SK-N-SH treated with all-trans-retinoic acid at 6 μM for 48 hours (cell line): ENCODE data around the gene IMPA2.
A peak's percentile ranks its signal among the peaks of the same experiment; 100 is the strongest.

Experiments used
- ATAC-seq: fragments of 200-7000 bp; cut with Tn5 transposase; 3 replicates; pipeline ENCODE4 v1.9.1; 2020; ENCODE audit warnings: mild to moderate bottlenecking, moderate library complexity
- ARNTL ChIP-seq: fragments of 450-650 bp; formaldehyde crosslinking; IDR thresholded peaks from 2 replicates; pipeline ENCODE4 v1.5.0; 2020; ENCODE audit warnings: low read depth, mild to moderate bottlenecking, moderate library complexity, borderline replicate concordance
- BACH2 ChIP-seq: fragments of 250-450 bp; sonication (Bioruptor Pico); IDR thresholded peaks from 2 replicates; pipeline ENCODE4 v1.9.0; 2021; ENCODE audit warnings: mild to moderate bottlenecking, borderline replicate concordance
- CSDC2 ChIP-seq: fragments of 250-450 bp; sonication (Bioruptor Pico); IDR thresholded peaks from 2 replicates; pipeline ENCODE4 v1.5.0; 2020; ENCODE audit warnings: mild to moderate bottlenecking, moderate library complexity
- ESRRG ChIP-seq: fragments of 250-450 bp; sonication (Bioruptor Pico); IDR thresholded peaks from 2 replicates; pipeline ENCODE4 v1.6.1; 2021; ENCODE audit warnings: mild to moderate bottlenecking
- GLIS3 ChIP-seq: fragments of 250-450 bp; sonication (Bioruptor Pico); IDR thresholded peaks from 2 replicates; pipeline ENCODE4 v1.5.0; 2020; ENCODE audit warnings: mild to moderate bottlenecking, moderate library complexity
- ISL1 ChIP-seq: fragments of 250-450 bp; sonication (Bioruptor Pico); IDR thresholded peaks from 2 replicates; pipeline ENCODE4 v2.1.2; 2022; ENCODE audit warnings: mild to moderate bottlenecking, moderate library complexity
- OSR1 ChIP-seq: fragments of 250-450 bp; sonication (Bioruptor Pico); IDR thresholded peaks from 2 replicates; pipeline ENCODE4 v1.8.0; 2022; ENCODE audit warnings: moderate library complexity, mild to moderate bottlenecking, inconsistent platforms
- PPARA ChIP-seq: fragments of 250-450 bp; sonication (Bioruptor Pico); IDR thresholded peaks from 2 replicates; pipeline ENCODE4 v1.5.0; 2020; ENCODE audit warnings: mild to moderate bottlenecking, borderline replicate concordance
- RARB ChIP-seq: fragments of 250-450 bp; sonication (Bioruptor Pico); IDR thresholded peaks from 2 replicates; pipeline ENCODE4 v1.8.0; 2021; ENCODE audit warnings: mild to moderate bottlenecking, moderate library complexity
- SNAI2 ChIP-seq: fragments of 250-450 bp; sonication (Bioruptor Pico); IDR thresholded peaks from 2 replicates; pipeline ENCODE4 v1.5.0; 2020; ENCODE audit warnings: mild to moderate bottlenecking, moderate library complexity
- TCF4 ChIP-seq: fragments of 250-450 bp; sonication (Bioruptor Pico); IDR thresholded peaks from 2 replicates; pipeline ENCODE4 v1.8.0; 2021; ENCODE audit warnings: mild to moderate bottlenecking, moderate library complexity, borderline replicate concordance
- TOX ChIP-seq: fragments of 250-450 bp; sonication (Bioruptor Pico); IDR thresholded peaks from 2 replicates; pipeline ENCODE4 v1.8.0; 2021; ENCODE audit warnings: mild to moderate bottlenecking, moderate library complexity, borderline replicate concordance
- ZC3H10 ChIP-seq: fragments of 250-450 bp; sonication (Bioruptor Pico); IDR thresholded peaks from 2 replicates; pipeline ENCODE4 v1.5.1; 2021; ENCODE audit warnings: mild to moderate bottlenecking, moderate library complexity
- ZFP30 ChIP-seq: fragments of 450-650 bp; formaldehyde crosslinking; IDR thresholded peaks from 2 replicates; pipeline ENCODE4 v1.5.0; 2022; ENCODE audit warnings: mild to moderate bottlenecking, moderate library complexity
- ZNF565 ChIP-seq: fragments of 450-650 bp; formaldehyde crosslinking; conservative IDR thresholded peaks from 2 replicates; pipeline ENCODE4 v1.5.0; 2020; ENCODE audit warnings: low read depth, mild to moderate bottlenecking, moderate library complexity
- ZNF70 ChIP-seq: fragments of 450-650 bp; formaldehyde crosslinking; IDR thresholded peaks from 2 replicates; pipeline ENCODE4 v1.5.0; 2020; ENCODE audit warnings: mild to moderate bottlenecking, moderate library complexity
- ZNF8 ChIP-seq: fragments of 450-650 bp; formaldehyde crosslinking; IDR thresholded peaks from 2 replicates; pipeline ENCODE4 v1.5.0; 2020; ENCODE audit warnings: mild to moderate bottlenecking, moderate library complexity
- TF ChIP-seq, protein P1 (sequence below): fragments of 250-450 bp; sonication (Bioruptor Pico); IDR thresholded peaks from 2 replicates; pipeline ENCODE4 v1.5.1; 2020; ENCODE audit warnings: low read depth, mild to moderate bottlenecking, moderate library complexity
- TF ChIP-seq, protein P2 (sequence below): fragments of 250-450 bp; sonication (Bioruptor Pico); IDR thresholded peaks from 2 replicates; pipeline ENCODE4 v1.8.0; 2021; ENCODE audit warnings: low read depth, mild to moderate bottlenecking, moderate library complexity, borderline replicate concordance
- TF ChIP-seq, protein P3 (sequence below): fragments of 250-450 bp; sonication (Bioruptor Pico); IDR thresholded peaks from 2 replicates; pipeline ENCODE4 v1.8.0; 2020; ENCODE audit warnings: mild to moderate bottlenecking, moderate library complexity, borderline replicate concordance
- TF ChIP-seq, protein P4 (sequence below): fragments of 250-450 bp; sonication (Bioruptor Pico); IDR thresholded peaks from 2 replicates; pipeline ENCODE4 v1.5.0; 2020; ENCODE audit warnings: mild to moderate bottlenecking, moderate library complexity

The IMPA2 gene

DNA sequence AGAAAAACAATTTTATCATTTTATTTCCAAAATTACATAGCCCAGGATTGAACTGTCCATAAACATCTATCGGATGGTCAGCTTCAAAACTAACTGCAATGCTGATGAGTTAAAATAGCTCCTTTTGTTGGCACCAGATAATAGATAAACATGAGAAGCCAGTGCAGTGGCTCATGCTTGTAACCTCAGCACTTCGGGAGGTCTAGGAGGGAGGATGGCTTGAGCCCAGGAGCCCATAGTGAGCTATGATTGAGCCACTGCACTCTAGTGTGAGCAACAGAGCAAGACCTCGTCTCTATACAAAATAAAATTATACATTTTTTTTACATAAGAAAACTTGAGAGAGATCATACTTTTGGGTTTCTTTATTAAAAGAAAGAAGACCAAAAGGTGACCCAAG lies 34.6 kb upstream of the IMPA2 start:
- TF ChIP-seq, protein P1, sequence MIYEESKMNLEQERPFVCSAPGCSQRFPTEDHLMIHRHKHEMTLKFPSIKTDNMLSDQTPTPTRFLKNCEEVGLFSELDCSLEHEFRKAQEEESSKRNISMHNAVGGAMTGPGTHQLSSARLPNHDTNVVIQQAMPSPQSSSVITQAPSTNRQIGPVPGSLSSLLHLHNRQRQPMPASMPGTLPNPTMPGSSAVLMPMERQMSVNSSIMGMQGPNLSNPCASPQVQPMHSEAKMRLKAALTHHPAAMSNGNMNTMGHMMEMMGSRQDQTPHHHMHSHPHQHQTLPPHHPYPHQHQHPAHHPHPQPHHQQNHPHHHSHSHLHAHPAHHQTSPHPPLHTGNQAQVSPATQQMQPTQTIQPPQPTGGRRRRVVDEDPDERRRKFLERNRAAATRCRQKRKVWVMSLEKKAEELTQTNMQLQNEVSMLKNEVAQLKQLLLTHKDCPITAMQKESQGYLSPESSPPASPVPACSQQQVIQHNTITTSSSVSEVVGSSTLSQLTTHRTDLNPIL (CRISPR knock-in tag) = no peak
- no peak for TF ChIP-seq ESRRG (CRISPR knock-in tag)
- TF ChIP-seq ZFP30 (CRISPR knock-in tag) = no peak
- no peak for TF ChIP-seq GLIS3 (CRISPR knock-in tag)
- no peak for TF ChIP-seq ARNTL (CRISPR knock-in tag)
- TF ChIP-seq ZNF565 (CRISPR knock-in tag) = no peak
- TF ChIP-seq TOX = no peak
- TF ChIP-seq, protein P2, sequence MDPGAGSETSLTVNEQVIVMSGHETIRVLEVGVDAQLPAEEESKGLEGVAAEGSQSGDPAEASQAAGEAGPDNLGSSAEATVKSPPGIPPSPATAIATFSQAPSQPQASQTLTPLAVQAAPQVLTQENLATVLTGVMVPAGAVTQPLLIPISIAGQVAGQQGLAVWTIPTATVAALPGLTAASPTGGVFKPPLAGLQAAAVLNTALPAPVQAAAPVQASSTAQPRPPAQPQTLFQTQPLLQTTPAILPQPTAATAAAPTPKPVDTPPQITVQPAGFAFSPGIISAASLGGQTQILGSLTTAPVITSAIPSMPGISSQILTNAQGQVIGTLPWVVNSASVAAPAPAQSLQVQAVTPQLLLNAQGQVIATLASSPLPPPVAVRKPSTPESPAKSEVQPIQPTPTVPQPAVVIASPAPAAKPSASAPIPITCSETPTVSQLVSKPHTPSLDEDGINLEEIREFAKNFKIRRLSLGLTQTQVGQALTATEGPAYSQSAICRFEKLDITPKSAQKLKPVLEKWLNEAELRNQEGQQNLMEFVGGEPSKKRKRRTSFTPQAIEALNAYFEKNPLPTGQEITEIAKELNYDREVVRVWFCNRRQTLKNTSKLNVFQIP = no peak
- TF ChIP-seq OSR1 = no peak
- TF ChIP-seq ZC3H10 (CRISPR knock-in tag) = no peak
- TF ChIP-seq ZNF70 = no peak
- TF ChIP-seq BACH2 (CRISPR knock-in tag) = no peak
- no peak for TF ChIP-seq PPARA (CRISPR knock-in tag)
- TF ChIP-seq ISL1 (CRISPR knock-in tag) = no peak
- no peak for TF ChIP-seq ZNF8 (CRISPR knock-in tag)
- no peak for TF ChIP-seq TCF4
- no peak for TF ChIP-seq CSDC2
- ATAC-seq = no peak

DNA sequence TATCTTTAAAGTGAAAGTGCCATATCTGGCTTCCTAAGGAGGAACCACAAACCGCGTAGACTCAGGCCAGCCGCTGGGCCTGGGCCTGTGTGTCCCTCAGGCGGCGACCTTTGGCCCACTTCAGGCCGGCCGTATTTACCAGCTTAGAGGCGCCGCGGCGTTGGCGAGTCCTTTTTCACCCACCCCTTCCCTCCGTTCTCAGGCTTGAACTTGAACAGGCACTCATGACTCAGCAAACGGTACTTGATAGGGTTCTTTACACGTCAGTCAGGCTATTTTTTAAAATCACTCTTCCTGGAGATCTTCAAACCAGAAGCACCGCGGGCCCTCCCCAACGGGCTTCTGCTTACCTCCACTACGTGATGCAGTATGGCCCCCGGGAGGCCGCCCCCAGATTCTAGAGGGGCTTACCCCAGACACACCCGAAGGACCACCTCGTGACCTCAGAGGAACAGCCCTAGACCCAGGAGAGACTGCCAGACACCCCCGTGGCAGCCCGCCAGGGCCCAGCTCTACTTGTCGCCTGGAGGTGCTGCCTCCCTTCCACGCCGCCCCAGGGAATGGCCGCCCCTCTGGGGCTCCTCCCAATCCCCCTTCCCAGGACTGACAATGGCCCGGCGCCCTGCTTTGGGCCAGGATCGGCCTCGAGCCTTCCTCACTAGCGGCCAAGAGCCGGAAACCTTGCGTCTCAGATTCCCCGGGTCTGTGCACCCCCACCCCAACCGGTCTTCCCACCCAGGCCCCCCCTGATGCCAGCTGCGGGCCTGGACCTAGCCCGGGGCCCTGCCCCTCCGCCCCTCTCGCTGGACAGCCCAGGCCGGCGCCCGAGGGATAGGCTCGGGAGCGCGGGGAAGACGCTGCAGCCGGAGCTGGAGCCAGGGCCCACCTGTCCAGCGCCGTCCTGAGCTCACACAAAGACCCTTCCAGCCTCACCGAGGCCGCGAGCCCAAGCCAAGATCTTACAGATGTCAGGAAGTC lies 33.8 kb upstream of the IMPA2 start:
- no peak for TF ChIP-seq ISL1 (CRISPR knock-in tag)
- TF ChIP-seq ZNF565 (CRISPR knock-in tag) = no peak
- no peak for TF ChIP-seq ZNF8 (CRISPR knock-in tag)
- no peak for TF ChIP-seq BACH2 (CRISPR knock-in tag)
- TF ChIP-seq, protein P2 = no peak
- TF ChIP-seq, protein P3, sequence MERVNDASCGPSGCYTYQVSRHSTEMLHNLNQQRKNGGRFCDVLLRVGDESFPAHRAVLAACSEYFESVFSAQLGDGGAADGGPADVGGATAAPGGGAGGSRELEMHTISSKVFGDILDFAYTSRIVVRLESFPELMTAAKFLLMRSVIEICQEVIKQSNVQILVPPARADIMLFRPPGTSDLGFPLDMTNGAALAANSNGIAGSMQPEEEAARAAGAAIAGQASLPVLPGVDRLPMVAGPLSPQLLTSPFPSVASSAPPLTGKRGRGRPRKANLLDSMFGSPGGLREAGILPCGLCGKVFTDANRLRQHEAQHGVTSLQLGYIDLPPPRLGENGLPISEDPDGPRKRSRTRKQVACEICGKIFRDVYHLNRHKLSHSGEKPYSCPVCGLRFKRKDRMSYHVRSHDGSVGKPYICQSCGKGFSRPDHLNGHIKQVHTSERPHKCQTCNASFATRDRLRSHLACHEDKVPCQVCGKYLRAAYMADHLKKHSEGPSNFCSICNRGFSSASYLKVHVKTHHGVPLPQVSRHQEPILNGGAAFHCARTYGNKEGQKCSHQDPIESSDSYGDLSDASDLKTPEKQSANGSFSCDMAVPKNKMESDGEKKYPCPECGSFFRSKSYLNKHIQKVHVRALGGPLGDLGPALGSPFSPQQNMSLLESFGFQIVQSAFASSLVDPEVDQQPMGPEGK = no peak
- TF ChIP-seq, protein P4, sequence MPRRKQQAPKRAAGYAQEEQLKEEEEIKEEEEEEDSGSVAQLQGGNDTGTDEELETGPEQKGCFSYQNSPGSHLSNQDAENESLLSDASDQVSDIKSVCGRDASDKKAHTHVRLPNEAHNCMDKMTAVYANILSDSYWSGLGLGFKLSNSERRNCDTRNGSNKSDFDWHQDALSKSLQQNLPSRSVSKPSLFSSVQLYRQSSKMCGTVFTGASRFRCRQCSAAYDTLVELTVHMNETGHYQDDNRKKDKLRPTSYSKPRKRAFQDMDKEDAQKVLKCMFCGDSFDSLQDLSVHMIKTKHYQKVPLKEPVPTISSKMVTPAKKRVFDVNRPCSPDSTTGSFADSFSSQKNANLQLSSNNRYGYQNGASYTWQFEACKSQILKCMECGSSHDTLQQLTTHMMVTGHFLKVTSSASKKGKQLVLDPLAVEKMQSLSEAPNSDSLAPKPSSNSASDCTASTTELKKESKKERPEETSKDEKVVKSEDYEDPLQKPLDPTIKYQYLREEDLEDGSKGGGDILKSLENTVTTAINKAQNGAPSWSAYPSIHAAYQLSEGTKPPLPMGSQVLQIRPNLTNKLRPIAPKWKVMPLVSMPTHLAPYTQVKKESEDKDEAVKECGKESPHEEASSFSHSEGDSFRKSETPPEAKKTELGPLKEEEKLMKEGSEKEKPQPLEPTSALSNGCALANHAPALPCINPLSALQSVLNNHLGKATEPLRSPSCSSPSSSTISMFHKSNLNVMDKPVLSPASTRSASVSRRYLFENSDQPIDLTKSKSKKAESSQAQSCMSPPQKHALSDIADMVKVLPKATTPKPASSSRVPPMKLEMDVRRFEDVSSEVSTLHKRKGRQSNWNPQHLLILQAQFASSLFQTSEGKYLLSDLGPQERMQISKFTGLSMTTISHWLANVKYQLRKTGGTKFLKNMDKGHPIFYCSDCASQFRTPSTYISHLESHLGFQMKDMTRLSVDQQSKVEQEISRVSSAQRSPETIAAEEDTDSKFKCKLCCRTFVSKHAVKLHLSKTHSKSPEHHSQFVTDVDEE = no peak
- no peak for TF ChIP-seq OSR1
- TF ChIP-seq ESRRG (CRISPR knock-in tag) = no peak
- no peak for TF ChIP-seq RARB (CRISPR knock-in tag)
- no peak for TF ChIP-seq ZC3H10 (CRISPR knock-in tag)
- TF ChIP-seq, protein P1 (CRISPR knock-in tag) = no peak
- TF ChIP-seq TOX = no peak
- TF ChIP-seq SNAI2 (CRISPR knock-in tag) = no peak
- TF ChIP-seq GLIS3 (CRISPR knock-in tag) = no peak
- ATAC-seq = peak; percentile 38; the same call in 2 of the 3 replicates
